ENCODE measurements around the gene ARHGAP10.

DNA sequence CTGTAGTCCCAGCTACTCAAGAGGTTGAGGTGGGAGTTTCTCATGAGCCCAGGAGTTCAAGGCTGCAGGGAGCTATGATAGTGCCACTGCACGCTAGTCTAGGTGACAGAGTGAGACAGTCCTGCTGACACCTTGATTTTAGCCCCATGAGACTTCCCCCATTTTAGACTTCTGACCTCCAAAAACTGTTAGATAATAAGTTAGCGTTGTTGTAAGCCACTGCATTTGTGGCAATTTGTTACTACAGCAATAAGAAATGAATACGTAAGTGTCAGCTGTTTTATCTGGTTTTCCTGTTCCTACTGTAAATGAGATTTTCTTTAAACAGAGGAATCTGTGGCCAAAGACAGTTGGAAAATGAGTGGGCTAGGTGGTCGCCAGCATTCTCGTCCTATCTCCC lies 83.9 kb downstream of the ARHGAP10 start:
- no peak for TF ChIP-seq POLR2A (IDR thresholded peaks at IDR 0.05)
- TF ChIP-seq, protein P1, sequence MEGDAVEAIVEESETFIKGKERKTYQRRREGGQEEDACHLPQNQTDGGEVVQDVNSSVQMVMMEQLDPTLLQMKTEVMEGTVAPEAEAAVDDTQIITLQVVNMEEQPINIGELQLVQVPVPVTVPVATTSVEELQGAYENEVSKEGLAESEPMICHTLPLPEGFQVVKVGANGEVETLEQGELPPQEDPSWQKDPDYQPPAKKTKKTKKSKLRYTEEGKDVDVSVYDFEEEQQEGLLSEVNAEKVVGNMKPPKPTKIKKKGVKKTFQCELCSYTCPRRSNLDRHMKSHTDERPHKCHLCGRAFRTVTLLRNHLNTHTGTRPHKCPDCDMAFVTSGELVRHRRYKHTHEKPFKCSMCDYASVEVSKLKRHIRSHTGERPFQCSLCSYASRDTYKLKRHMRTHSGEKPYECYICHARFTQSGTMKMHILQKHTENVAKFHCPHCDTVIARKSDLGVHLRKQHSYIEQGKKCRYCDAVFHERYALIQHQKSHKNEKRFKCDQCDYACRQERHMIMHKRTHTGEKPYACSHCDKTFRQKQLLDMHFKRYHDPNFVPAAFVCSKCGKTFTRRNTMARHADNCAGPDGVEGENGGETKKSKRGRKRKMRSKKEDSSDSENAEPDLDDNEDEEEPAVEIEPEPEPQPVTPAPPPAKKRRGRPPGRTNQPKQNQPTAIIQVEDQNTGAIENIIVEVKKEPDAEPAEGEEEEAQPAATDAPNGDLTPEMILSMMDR (IDR thresholded peaks at IDR 0.05) = no peak

Measured in right lobe of liver (tissue), 4 donors.